Camera-type eye (tissue), 1 donor: ENCODE data around the gene FREM2. TPM values are rescaled to one million over a fixed set of nuclear protein-coding genes. Genes with fewer than 3 reads are reported as not detected.

Source experiments
- total RNA-seq: library from RNA; depleted of rRNA; stranded (reverse); fragments of >200 nt; gene quantifications from one replicate; pipeline ENCODE4 v1.2.3, GENCODE V29; 2014

The FREM2 gene
- 22.8 TPM for total RNA-seq

GRCh38 chr13:38686577-38687245, at the start of gene FREM2:
Gene FREM2, plus strand, starts transcription at chr13:38687077. Its CDS starts 268 bp downstream, at chr13:38687345.

